Hematopoietic multipotent progenitor cell (in vitro differentiated cells): Measurements from ENCODE around the gene KRTAP10-3. TPM values are rescaled to one million over a fixed set of nuclear protein-coding genes. Genes with fewer than 3 reads are reported as not detected.
"Not testable (repeated sequence)": the region's sequence is repeated elsewhere in the genome, so short reads cannot be mapped to it uniquely, and the experiment has no call there.

Source experiments
- DNase-seq, 3 donors: peaks; one replicate each; pipeline ENCODE4 v3.0.0-alpha.2; 2011 to 2015; ENCODE audit warnings: low read depth in 2 of 3, low spot score in 2 of 3
- total RNA-seq: library from RNA; depleted of rRNA; stranded (reverse); fragments of >200 nt; gene quantifications from one replicate; pipeline ENCODE4 v1.2.3, GENCODE V29; 2012

The KRTAP10-3 gene, protein sequence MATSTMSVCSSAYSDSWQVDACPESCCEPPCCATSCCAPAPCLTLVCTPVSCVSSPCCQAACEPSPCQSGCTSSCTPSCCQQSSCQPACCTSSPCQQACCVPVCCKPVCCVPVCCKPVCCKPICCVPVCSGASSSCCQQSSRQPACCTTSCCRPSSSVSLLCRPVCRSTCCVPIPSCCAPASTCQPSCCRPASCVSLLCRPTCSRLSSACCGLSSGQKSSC
- not detected for total RNA-seq

GRCh38 chr21:44558695-44559094 lies at the start of gene KRTAP10-3:
KRTAP10-3 (minus strand) TSS chr21:44558795; CDS start chr21:44558715, 80 bp downstream.
- no peak for DNase-seq

DNA sequence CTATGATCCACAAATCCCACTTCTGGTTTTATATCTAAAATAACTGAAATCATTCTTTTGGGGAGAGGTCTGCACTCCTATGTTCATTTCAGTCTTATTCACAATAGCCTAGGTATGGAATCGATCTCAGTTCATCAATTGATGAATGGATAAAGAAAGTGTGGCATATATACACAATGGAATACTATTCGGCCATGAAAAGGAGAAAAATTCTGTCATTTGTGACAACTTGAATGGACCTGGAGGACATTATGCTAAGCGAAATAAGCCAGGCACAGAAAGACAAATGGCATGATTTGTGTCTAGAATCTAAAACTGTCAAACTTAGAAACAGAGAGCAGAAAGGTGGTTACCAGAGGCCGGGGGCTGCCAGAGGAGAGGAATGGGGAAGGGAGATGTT lies 47.9 kb upstream of the KRTAP10-3 start:
- DNase-seq: no peak

GRCh38 chr21:44603911-44604310 lies 45.3 kb upstream of the KRTAP10-3 start:
- no peak for DNase-seq

DNA sequence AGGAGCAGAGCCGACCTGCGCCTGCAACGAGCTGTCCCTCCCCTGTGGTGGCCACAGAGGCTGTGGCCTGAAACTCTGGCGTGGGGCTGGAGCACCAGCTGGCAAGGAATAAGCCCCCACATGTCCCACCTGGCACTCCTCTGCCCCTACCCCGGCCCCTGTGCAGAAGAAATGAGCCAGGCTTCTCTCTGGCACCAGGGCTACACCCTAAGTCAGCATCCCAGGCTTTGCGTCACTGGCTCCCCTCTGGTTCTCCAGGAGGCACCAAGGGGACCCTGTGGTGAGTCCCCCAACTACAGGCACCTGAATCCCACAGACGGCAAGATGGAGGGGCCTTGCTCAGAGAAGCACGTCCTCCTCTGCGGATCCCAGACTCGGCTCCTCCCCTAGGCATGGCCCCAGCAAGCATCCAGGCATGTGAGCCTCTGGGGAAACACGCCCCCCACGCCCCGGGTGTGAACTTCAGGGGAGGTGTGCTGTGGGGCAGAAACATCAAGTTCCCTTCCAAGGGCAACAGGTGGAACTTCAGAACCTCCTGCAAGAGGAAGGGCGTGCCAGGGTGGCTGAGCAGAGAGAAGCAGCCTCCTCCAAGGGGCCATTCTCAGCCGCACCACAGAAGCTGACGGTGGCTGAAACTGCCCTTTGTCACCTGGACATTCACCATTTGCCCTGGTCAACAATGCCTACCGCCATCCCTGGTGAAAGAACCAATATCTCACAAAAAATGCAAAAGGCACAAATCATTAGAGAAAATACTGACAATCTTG lies 44.7 kb upstream of the KRTAP10-3 start:
- no peak for DNase-seq

DNA sequence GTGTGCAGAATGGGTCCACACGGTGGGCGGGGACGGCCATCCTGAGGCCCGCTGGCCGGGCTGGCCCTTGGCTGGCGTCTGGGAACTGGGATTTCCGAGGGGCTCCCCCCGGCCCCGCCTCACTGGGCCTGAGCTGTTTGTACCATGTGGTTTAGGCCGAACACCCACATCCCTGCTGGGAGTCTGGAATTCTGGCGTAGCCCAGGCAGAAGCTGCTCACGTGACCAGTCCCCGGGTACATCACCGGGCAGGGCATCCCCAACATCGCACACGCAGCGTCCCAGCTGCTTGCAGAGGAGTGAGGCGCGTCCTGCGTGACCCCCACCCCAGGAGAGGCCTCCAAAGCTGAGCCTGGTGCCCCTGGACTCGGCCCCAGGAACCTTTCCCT lies 43.9 kb upstream of the KRTAP10-3 start:
- no peak for DNase-seq

DNA sequence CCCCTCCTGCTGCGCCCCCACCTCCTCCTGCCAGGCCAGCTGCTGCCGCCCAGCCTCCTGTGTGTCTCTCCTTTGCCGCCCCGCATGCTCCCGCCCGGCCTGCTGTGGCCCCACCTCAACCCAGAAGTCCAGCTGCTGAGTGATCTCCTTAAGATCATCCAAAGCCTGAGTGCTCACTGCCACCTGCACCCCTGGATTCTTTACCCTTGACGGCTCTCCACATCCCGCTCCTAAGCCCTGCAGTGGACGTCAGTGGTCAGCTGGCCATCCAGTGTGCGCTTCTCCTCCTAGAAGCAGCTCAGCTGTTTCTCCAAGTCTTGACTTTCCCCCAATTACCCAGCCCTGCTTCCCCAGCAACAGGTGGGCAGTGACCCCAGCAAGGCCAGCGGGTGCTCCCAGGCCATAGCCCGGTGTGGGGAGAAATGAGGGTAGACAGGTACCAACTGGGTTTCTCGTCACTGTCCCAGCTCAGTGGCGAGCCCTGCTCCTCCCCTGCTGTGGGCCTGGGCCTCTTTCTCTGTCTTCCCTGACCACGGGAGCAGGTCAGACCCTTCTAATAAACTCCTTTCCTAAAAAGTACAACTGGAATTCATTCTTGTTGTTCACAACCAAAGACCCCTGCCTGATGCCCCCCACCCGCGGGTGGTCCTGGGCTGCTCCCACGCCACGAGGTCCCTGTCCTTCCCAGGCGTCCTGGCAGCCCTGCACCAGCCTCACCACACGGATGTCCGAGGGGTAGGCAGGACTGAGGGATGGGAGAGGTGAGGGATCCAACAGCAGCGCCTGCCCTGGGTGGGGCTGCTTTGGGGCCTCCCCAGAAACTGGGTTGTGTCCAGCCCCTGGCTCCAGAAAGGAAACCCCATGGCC lies 43.2 kb upstream of the KRTAP10-3 start:
- no peak for DNase-seq

DNA sequence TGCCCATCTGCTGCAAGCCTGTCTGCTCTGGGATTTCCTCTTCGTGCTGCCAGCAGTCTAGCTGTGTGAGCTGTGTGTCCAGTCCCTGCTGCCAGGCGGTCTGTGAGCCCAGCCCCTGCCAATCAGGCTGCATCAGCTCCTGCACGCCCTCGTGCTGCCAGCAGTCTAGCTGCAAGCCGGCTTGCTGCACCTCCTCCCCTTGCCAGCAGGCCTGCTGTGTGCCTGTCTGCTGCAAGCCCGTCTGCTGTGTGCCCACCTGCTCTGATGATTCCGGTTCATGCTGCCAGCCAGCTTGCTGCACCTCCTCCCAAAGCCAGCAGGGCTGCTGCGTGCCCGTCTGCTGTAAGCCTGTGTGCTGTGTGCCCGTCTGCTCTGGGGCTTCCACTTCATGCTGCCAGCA lies 42.5 kb upstream of the KRTAP10-3 start:
- not testable (repeated sequence) for DNase-seq

DNA sequence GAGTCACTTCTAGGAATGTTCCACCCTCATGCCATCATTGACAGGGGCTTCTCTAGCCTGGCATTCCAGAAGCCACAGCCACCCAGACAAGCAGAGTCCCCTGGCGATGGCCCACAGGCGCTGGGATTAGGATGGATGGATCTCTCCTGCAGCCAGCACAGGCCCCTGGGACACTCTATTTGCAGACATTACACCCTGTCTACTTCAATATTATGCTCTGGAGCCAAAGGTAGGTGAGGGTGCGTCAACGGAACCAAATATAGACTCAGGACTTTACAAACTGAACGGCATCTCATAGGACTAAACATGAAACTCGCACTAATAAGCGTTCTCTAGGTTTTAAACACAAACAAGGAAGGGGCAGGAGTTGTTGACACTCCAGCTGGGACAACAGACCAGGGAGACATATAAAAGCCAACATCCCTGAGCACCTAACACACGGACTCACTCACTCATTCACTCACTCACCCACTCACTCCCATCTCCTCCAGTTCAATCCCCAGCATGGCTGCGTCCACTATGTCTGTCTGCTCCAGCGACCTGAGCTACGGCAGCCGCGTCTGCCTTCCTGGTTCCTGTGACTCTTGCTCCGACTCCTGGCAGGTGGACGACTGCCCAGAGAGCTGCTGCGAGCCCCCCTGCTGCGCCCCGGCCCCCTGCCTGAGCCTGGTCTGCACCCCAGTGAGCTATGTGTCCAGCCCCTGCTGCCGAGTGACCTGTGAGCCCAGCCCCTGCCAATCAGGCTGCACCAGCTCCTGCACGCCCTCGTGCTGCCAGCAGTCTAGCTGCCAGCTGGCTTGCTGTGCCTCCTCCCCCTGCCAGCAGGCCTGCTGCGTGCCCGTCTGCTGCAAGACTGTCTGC lies 41.8 kb upstream of the KRTAP10-3 start, which contains the start of gene KRTAP10-7:
Gene KRTAP10-7, plus strand, starts transcription at position 480 of the 861 bp plus-strand sequence. Its CDS starts 25 bp downstream, at position 505.
- DNase-seq: not testable (repeated sequence)

DNA sequence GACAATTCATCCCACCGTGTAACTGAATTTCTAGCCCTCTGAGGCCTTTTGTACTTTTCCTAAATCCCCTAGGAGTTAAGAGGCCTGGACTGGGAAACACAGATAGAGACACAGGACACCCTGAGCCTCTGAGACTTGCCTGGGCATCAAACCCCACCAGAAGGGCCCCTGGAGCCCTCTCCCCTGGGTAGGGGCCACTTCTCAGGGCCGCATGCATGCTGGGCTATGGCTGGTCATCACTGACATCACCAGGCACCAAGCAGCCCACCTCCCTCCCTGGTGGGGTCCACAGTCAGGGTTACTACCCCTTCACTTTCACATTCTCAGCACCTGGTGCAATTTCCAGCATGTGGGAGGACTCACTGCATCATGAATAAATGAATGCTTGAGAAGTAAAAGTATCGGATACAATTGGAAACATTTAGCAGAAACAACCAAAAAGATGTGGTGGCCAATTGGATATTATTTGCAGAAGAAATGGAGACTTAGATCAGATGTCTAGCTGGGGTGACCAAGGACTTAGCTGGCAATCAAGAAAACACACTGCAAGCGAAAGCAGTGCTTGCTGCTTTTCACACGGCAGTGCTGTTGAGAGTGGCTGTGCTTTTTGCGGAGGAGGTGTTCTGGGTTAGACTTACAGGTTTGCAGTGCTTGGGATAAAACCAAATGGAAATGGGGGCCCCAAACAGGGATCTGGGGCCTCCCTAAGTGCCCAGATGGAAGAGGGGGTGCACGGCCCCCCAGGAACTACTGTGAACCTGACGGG lies 40.9 kb upstream of the KRTAP10-3 start:
- no peak for DNase-seq

GRCh38 chr21:44598061-44598460 lies 39.5 kb upstream of the KRTAP10-3 start:
- no peak for DNase-seq

DNA sequence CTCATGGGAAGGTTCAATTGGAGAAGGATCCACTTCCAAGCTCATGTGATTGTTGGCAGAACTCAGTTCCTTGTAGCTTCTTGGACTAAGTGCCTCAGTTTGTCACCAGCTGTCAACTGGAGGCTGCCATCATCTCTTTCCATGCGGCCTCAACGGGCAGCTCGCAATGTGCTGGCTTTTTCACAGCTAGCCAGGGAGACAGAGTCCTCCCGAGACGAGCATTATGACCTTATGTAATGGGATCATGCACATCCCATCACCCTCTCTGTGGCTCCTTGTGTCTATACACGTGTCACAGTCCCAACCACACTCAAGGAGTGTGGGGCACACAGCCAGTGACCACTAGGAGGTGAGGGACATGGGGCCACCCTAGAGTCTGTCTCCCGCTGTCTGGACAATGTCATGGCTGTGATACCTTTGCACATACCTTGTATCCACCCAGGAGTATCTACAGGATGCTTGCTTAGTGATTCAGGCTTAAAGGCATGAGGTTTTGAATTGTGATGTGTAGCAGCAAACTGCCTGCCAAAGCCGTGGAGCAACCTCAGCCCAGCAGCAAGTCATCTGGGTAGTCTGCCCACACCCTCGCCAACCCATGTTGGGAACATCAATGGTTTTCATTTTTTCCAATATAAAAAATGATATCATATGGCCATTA lies 37.6 kb upstream of the KRTAP10-3 start:
- DNase-seq: no peak

GRCh38 chr21:44595524-44595923 lies 36.9 kb upstream of the KRTAP10-3 start:
- DNase-seq: no peak

DNA sequence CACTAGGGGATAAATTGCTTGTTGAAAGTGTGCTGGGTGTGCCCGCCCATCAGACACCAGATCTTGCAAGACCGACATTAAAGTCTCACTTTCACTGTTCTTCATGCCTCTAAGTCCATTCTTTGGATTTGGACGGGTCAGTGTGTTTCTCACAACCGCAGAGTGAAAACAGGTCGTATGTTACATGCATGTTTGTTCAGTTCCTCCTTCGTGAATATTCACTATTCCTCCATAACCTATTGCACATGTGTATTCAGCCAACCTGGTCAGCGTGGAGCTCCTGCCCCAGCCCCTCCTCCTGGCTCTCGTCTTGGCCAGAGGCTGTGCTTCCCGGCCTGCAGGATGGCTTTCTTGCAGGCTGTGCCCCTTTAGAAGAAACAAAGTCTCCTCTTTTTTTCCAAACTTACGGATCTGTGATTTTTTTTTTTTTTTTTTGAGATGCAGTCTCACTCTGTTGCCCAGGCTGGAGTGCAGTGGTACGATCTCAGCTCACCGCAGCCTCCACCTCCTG lies 35.9 kb upstream of the KRTAP10-3 start:
- DNase-seq: no peak

DNA sequence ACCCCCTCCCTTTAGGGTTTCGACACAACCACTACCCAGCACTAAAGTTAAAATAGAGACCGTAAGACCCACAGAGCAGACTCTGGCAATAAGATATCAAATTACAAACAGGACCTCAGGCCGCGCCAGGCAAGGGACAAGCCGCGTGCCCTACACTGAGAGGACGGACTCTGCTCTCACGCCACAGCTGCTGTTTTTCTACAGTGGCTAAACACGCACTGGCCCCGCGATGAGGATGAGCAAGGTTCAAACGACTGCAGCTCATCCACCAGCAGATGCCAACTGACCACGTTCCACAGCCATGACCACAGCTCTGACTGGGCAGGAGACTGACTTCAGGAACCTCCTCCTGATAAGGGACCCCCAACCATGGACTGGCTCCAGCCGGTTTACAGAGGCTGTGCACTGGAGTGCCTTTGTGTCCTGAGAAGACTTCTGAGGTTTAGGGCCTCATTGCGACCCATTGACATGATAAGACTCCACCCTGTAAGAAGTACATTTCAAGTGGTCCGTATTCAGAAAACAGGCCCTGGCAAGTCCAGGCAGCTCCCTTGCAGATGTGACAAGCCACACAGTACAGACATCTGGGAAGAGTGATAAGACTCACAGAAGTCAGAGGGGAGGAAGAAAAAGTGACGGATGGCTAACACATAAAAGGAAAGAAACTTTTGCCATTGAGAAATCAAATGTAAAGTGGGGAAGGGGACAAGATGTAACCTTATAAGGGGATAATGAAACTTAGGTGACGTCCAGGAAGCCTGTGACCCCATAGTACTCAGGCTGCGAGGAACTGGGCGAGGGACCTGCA lies 35.2 kb upstream of the KRTAP10-3 start:
- DNase-seq: peak in 2 of 3 donors; percentile 20 to 36

DNA sequence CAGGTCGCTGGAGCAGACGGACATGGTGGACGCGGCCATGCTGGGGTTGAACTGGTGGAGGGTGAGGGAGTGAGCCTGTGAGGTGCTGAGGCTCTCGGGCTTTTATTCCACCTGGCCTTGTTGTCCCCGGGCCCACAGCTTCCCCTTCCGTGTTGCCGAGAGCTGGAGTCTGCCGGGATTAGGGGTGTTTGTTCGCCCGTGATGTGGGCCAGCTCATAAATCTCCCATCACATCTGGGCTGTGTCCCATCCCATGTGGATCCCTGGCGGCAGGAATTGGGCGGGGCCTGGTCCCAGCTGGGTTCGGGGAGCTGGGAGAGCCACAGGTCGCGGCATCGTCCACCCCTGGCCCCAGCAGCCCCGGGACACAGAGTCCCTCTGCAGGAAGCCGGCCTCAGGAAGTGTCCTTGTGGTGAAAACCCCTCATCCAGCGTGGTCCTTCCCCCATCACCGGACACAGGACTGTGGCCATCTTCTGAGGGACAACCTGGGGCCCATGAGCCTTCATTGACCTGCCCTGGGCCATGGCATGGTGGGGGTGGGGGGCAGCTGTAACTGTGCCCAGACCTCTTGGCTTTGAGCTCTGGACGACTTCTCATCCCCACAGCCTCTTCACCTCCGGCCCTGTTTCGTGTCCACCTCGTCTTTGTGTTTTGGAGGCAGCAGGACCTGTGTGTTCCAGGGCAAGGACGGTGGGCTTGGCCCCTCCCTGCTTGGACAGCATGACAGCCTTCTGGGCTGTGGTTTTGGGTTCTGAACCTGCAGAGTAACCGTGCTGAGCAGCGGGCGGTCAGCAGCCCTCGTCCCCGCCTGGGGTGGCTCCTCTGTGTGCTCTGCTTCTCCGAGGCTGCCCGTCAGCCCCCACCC lies 34.1 kb upstream of the KRTAP10-3 start, which contains the start of gene KRTAP10-6:
Gene KRTAP10-6, minus strand, starts transcription at position 60 of the 866 bp plus-strand sequence. Its CDS starts 21 bp downstream, at position 39.
- no peak for DNase-seq

- not testable (repeated sequence) for DNase-seq
Measured at GRCh38 chr21:44591801-44592130, 33.2 kb upstream of the KRTAP10-3 start.
